ENCODE measurements around the gene TPP1.

The TPP1 gene

GRCh38 chr11:6586434-6587359 lies 32.5 kb downstream of the TPP1 start:
- DNase-seq = no peak

GRCh38 chr11:6584528-6584927 lies 34.7 kb downstream of the TPP1 start:
- no peak for DNase-seq

- no peak for DNase-seq
These were observed 35.6 kb downstream of the TPP1 start for GRCh38 chr11:6583584-6583983.

GRCh38 chr11:6579681-6580080 lies 39.5 kb downstream of the TPP1 start:
- no peak for DNase-seq

- no peak for DNase-seq
These were observed 41.1 kb downstream of the TPP1 start for GRCh38 chr11:6578134-6578533.

GRCh38 chr11:6576471-6577373 lies 42.5 kb downstream of the TPP1 start:
- no peak for DNase-seq

- DNase-seq = no peak
These were observed 44.2 kb downstream of the TPP1 start for GRCh38 chr11:6574816-6575715.

- no peak for DNase-seq
These were observed 47.0 kb downstream of the TPP1 start for GRCh38 chr11:6572215-6572614.

GRCh38 chr11:6571434-6572008 lies 47.7 kb downstream of the TPP1 start:
- no peak for DNase-seq

GRCh38 chr11:6570691-6571427 lies 48.4 kb downstream of the TPP1 start:
- DNase-seq = no peak

- DNase-seq = no peak
These were observed 49.5 kb downstream of the TPP1 start for GRCh38 chr11:6569706-6570105.

GRCh38 chr11:6568191-6568918 lies 50.9 kb downstream of the TPP1 start:
- no peak for DNase-seq

- DNase-seq = no peak
These were observed 51.9 kb downstream of the TPP1 start for GRCh38 chr11:6567371-6567745.

- DNase-seq = no peak
These were observed 52.4 kb downstream of the TPP1 start for GRCh38 chr11:6566704-6567370.

- DNase-seq = no peak
These were observed 53.1 kb downstream of the TPP1 start for GRCh38 chr11:6565988-6566703.

GRCh38 chr11:6565325-6565724 lies 53.9 kb downstream of the TPP1 start:
- no peak for DNase-seq

GRCh38 chr11:6563667-6564066 lies 55.6 kb downstream of the TPP1 start:
- DNase-seq = no peak

GRCh38 chr11:6563121-6563619 lies 56.1 kb downstream of the TPP1 start:
- no peak for DNase-seq

Measured in NCI-H187 treated with DMSO at 0.1 percent for 48 hours (cell line).